Astrocyte (in vitro differentiated cells and primary cell): ENCODE measurements around the gene KDM3B. TPM values are rescaled to one million over a fixed set of nuclear protein-coding genes. Genes with fewer than 3 reads are reported as not detected.
"Not testable (repeated sequence)": the region's sequence is repeated elsewhere in the genome, so short reads cannot be mapped to it uniquely, and the experiment has no call there.

ENCODE experiments used
- DNase-seq: peaks from one replicate; pipeline ENCODE4 v3.0.0-alpha.2; 2010; ENCODE audit warnings: low read depth
- FAIRE-seq: peaks from 2 replicates; lab custom pipeline; 2011; peaks lifted over from hg19 to GRCh38; lab: Jason Lieb, UNC
- H2AFZ ChIP-seq: 2 replicates; pipeline ENCODE4 v1.6.0; 2012; ENCODE audit warnings: low read depth, low read length, inconsistent platforms
- H3K27ac ChIP-seq: 2 replicates; pipeline ENCODE4 v1.5.1; 2011; ENCODE audit warnings: low read depth, low read length, inconsistent platforms
- H3K27me3 ChIP-seq: 2 replicates; pipeline ENCODE4 v1.6.0; 2011; ENCODE audit warnings: low read length, inconsistent platforms; ENCODE audit not compliant: insufficient read depth
- H3K36me3 ChIP-seq: 2 replicates; pipeline ENCODE4 v1.5.1; 2011; ENCODE audit warnings: low read length, inconsistent platforms; ENCODE audit not compliant: insufficient read depth
- H3K4me1 ChIP-seq: 2 replicates; pipeline ENCODE4 v1.5.1; 2011; ENCODE audit warnings: low read length, inconsistent platforms; ENCODE audit not compliant: insufficient read depth
- H3K4me2 ChIP-seq: 2 replicates; pipeline ENCODE4 v1.6.0; 2012; ENCODE audit warnings: low read length, inconsistent platforms
- H3K4me3 ChIP-seq: 2 replicates; pipeline ENCODE4 v1.5.1; 2011; ENCODE audit warnings: low read depth, mild to moderate bottlenecking, low read length, inconsistent platforms; ENCODE audit not compliant: insufficient read depth
- H3K79me2 ChIP-seq: 2 replicates; pipeline ENCODE4 v1.6.0; 2012; ENCODE audit warnings: mild to moderate bottlenecking, low read length, inconsistent platforms; ENCODE audit not compliant: insufficient read depth
- H3K9ac ChIP-seq: 2 replicates; pipeline ENCODE4 v1.6.0; 2012; ENCODE audit warnings: mild to moderate bottlenecking, low read length, inconsistent platforms
- H3K9me3 ChIP-seq: 2 replicates; pipeline ENCODE4 v1.5.1; 2012; ENCODE audit warnings: low read depth, mild to moderate bottlenecking, low read length, inconsistent platforms; ENCODE audit not compliant: insufficient read depth
- H4K20me1 ChIP-seq: 2 replicates; pipeline ENCODE4 v1.6.0; 2012; ENCODE audit warnings: low read length, inconsistent platforms; ENCODE audit not compliant: insufficient read depth
- H3K27ac Mint-ChIP-seq: one replicate; pipeline ENCODE4 v1.8.0; 2021; ENCODE audit warnings: mild to moderate bottlenecking, mixed read lengths; ENCODE audit not compliant: unreplicated experiment
- H3K27me3 Mint-ChIP-seq: one replicate; pipeline ENCODE4 v1.8.0; 2021; ENCODE audit warnings: low read depth, mixed read lengths; ENCODE audit not compliant: unreplicated experiment
- H3K36me3 Mint-ChIP-seq: one replicate; pipeline ENCODE4 v1.8.0; 2021; ENCODE audit warnings: low read depth, mixed read lengths; ENCODE audit not compliant: unreplicated experiment
- H3K4me1 Mint-ChIP-seq: one replicate; pipeline ENCODE4 v1.8.0; 2021; ENCODE audit warnings: low read depth, mixed read lengths; ENCODE audit not compliant: unreplicated experiment
- H3K4me3 Mint-ChIP-seq: one replicate; pipeline ENCODE4 v1.8.0; 2021; ENCODE audit warnings: mild to moderate bottlenecking, moderate library complexity, mixed read lengths; ENCODE audit not compliant: unreplicated experiment
- H3K9me3 Mint-ChIP-seq: one replicate; pipeline ENCODE4 v1.8.0; 2021; ENCODE audit warnings: mild to moderate bottlenecking, mixed read lengths; ENCODE audit not compliant: unreplicated experiment
- CTCF ChIP-seq: IDR thresholded peaks from 2 replicates; pipeline ENCODE4 v1.5.1; 2011; ENCODE audit warnings: low read depth, mild to moderate bottlenecking, inconsistent platforms, low read length, moderate library complexity; ENCODE audit not compliant: insufficient read depth
- EZH2 ChIP-seq: IDR thresholded peaks from 2 replicates; pipeline ENCODE4 v1.6.1; 2012; ENCODE audit warnings: mild to moderate bottlenecking, low read length, inconsistent platforms; ENCODE audit not compliant: insufficient read depth
- total RNA-seq: library from RNA; stranded (reverse); gene quantifications from 2 replicates; pipeline ENCODE4 v1.2.1, GENCODE V29; 2021

The KDM3B gene
- total RNA-seq, 1 donor from 2014 or later: 48.6 TPM

- Histone ChIP-seq H3K27me3 (no peaks in the 10 kb centered on the region), H3K4me1 (no peaks in the 10 kb centered on the region), H3K36me3 (peaks cover 2% of the 10 kb centered on the region), H3K4me3 (no peak overlapping the region), H3K4me2 (no peak overlapping the region), H2AFZ (no peak overlapping the region), H3K9me3 (no peaks in the 10 kb centered on the region), H4K20me1 (no peaks in the 10 kb centered on the region), H3K79me2 (no peaks in the 10 kb centered on the region), H3K9ac (no peak overlapping the region), H3K27ac (no peak overlapping the region)
- H3K27me3 Mint-ChIP-seq: no peaks in the 10 kb centered on the region
- H3K4me3 Mint-ChIP-seq: no peak overlapping the region
- TF ChIP-seq EZH2 (no peak), CTCF (no peak)
- FAIRE-seq (no peak), DNase-seq (no peak)
- no peak overlapping the region for H3K27ac Mint-ChIP-seq
- H3K36me3 Mint-ChIP-seq: no peaks in the 10 kb centered on the region
- H3K4me1 Mint-ChIP-seq: no peaks in the 10 kb centered on the region
- H3K9me3 Mint-ChIP-seq: no peaks in the 10 kb centered on the region
Measured at GRCh38 chr5:138315751-138316278, 36.7 kb upstream of the KDM3B start.

GRCh38 chr5:138316355-138316754, 36.1 kb upstream of the KDM3B start:
- Histone ChIP-seq H3K4me3 (no peak overlapping the region), H3K9ac (no peak overlapping the region), H3K79me2 (no peaks in the 10 kb centered on the region), H3K36me3 (peaks cover 2% of the 10 kb centered on the region), H3K27ac (no peak overlapping the region), H3K4me1 (no peaks in the 10 kb centered on the region), H3K27me3 (no peaks in the 10 kb centered on the region), H4K20me1 (no peaks in the 10 kb centered on the region), H3K4me2 (no peak overlapping the region), H3K9me3 (no peaks in the 10 kb centered on the region), H2AFZ (no peak overlapping the region)
- H3K27ac Mint-ChIP-seq: no peak overlapping the region
- H3K4me3 Mint-ChIP-seq: no peak overlapping the region
- no peaks in the 10 kb centered on the region for H3K36me3 Mint-ChIP-seq
- H3K4me1 Mint-ChIP-seq: no peaks in the 10 kb centered on the region
- no peaks in the 10 kb centered on the region for H3K27me3 Mint-ChIP-seq
- H3K9me3 Mint-ChIP-seq: no peaks in the 10 kb centered on the region
- no peak for TF ChIP-seq EZH2
- no peak for TF ChIP-seq CTCF
- FAIRE-seq (no peak), DNase-seq (no peak)

DNA sequence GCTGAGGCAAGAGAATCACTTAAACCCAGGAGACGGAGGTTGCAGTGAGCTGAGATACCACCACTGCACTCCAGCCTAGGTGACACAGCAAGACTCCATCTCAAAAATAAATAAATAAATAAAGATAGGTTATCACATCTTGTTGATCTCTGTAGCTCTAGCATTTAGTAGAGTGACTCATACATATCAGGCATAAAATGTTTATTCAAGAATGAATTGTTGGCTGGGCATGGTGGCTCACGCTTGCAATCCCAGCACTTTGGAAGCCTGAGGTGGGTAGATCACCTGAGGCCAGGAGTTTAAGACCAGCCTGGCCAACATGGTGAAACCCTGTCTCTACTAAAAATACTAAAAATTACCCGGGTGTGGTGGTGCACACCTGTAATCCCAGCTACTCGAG, 34.3 kb upstream of the KDM3B start:
- not testable (repeated sequence) for H3K27me3 Mint-ChIP-seq, H3K27ac Mint-ChIP-seq, H3K4me3 Mint-ChIP-seq, H2AFZ ChIP-seq, H3K4me2 ChIP-seq, H3K4me1 ChIP-seq, H3K4me1 Mint-ChIP-seq, H3K9me3 Mint-ChIP-seq, H3K4me3 ChIP-seq, H3K9ac ChIP-seq, DNase-seq, H3K79me2 ChIP-seq, H3K36me3 Mint-ChIP-seq, FAIRE-seq, H3K27ac ChIP-seq, H3K9me3 ChIP-seq, H3K36me3 ChIP-seq, H3K27me3 ChIP-seq, H4K20me1 ChIP-seq
